ENCODE data around the gene POC1A.

The POC1A gene

DNA sequence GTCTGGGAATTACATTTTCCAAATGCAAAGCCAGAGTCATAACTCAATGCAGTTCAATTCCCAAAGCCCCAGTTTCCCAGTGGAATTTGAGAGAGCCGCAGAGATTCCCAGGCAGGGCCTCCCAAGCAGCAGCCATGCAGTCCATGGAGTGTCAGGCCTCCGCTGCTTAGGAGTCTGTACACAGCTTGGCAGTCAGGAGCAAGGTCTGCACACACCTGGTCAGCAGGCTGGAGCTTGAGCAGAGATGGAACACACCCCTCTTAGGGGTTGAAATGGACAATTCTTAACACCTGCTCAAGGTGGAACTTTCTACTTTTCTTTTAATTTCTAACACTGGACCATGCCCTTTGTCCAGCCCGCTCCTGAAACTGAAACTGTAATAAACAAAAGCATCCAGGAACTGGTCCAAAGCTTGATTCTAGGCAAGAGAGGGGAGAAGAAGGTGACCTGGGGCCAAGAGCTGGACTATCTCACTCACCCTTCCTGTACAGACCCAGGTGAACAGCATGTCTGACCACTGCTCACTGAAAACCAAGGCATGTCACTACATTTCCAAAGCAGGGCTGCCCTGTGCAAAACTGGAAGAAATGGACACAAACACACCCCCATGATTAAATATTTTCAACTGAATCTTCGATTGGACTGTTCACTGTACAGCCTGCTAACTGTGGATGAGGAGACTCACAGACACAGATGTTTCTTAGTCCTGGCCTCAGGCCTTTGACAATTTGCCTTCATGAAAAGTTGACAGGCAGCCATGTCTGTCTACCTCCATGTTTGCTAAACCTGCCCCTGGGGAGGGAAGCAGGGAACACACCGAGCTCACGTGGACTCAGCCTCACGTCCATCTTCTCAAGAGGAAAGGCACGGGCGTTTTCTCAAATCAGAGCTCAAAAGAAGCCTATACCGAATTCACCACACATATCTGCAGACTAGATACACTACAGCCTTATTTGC, 49.3 kb downstream of the POC1A start:
- Histone ChIP-seq H3K4me1 (ENCODE audit: low read length) (no peaks in the 10 kb centered on the region), H3K4me2 (ENCODE audit: low read length) (no peak overlapping the region), H3K27ac (ENCODE audit: low read length) (no peak overlapping the region), H3K4me3 (ENCODE audit: low read length) (no peak overlapping the region), H3K36me3 (replicated peaks; ENCODE audit: low read depth, low read length) (peaks cover 46% of the 10 kb centered on the region), H4K20me1 (ENCODE audit: insufficient read depth, low read length) (no peaks in the 10 kb centered on the region), H3K9ac (ENCODE audit: low read length) (no peak overlapping the region), H3K27me3 (ENCODE audit: low read depth, low read length) (no peaks in the 10 kb centered on the region), H2AFZ (ENCODE audit: low read depth, low read length) (no peak overlapping the region), H3K79me2 (ENCODE audit: low read length) (no peaks in the 10 kb centered on the region), H3K9me3 (ENCODE audit: insufficient read depth, low read length) (peaks cover 6% of the 10 kb centered on the region; the same call in 1 of the 2 replicates)
- TF ChIP-seq, protein P1, sequence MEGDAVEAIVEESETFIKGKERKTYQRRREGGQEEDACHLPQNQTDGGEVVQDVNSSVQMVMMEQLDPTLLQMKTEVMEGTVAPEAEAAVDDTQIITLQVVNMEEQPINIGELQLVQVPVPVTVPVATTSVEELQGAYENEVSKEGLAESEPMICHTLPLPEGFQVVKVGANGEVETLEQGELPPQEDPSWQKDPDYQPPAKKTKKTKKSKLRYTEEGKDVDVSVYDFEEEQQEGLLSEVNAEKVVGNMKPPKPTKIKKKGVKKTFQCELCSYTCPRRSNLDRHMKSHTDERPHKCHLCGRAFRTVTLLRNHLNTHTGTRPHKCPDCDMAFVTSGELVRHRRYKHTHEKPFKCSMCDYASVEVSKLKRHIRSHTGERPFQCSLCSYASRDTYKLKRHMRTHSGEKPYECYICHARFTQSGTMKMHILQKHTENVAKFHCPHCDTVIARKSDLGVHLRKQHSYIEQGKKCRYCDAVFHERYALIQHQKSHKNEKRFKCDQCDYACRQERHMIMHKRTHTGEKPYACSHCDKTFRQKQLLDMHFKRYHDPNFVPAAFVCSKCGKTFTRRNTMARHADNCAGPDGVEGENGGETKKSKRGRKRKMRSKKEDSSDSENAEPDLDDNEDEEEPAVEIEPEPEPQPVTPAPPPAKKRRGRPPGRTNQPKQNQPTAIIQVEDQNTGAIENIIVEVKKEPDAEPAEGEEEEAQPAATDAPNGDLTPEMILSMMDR (IDR thresholded peaks at IDR 0.05; ENCODE audit: low read depth, low read length) = no peak
- no peak for TF ChIP-seq EZH2phosphoT487 (IDR thresholded peaks at IDR 0.05; ENCODE audit: low read depth)

DNA sequence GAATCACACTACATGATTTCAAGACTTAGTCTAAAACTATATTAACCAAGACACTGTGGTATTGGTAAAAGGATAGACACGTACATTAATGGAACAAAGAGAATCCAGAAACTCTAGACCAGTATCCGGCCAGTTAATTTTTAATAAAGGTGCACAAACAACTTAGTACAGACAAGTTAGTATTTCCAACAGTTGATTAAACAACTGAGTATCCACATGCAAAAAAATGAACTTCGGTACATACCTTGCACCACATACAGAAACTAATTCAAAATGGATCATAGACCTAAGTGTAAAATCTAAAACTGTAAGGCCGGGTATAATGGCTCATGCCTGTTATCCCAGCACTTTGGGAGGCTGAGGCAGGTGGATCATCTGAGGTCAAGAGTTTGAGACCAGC, 51.3 kb downstream of the POC1A start:
- Histone ChIP-seq H3K27ac (ENCODE audit: low read length) (no peak overlapping the region), H3K27me3 (ENCODE audit: low read depth, low read length) (no peaks in the 10 kb centered on the region), H3K9me3 (ENCODE audit: insufficient read depth, low read length) (peaks cover 6% of the 10 kb centered on the region; the same call in 1 of the 2 replicates), H3K9ac (ENCODE audit: low read length) (no peak overlapping the region), H3K4me1 (ENCODE audit: low read length) (no peaks in the 10 kb centered on the region), H4K20me1 (ENCODE audit: insufficient read depth, low read length) (no peaks in the 10 kb centered on the region), H3K4me2 (ENCODE audit: low read length) (no peak overlapping the region), H3K79me2 (ENCODE audit: low read length) (no peaks in the 10 kb centered on the region), H2AFZ (ENCODE audit: low read depth, low read length) (no peak overlapping the region), H3K4me3 (ENCODE audit: low read length) (no peak overlapping the region), H3K36me3 (replicated peaks; ENCODE audit: low read depth, low read length) (peaks cover 37% of the 10 kb centered on the region)
- TF ChIP-seq, protein P1 (IDR thresholded peaks at IDR 0.05; ENCODE audit: low read depth, low read length) = no peak
- no peak for TF ChIP-seq EZH2phosphoT487 (IDR thresholded peaks at IDR 0.05; ENCODE audit: low read depth)

- no peak overlapping the region for H2AFZ ChIP-seq (ENCODE audit: low read depth, low read length)
- H3K4me1 ChIP-seq (ENCODE audit: low read length) = no peaks in the 10 kb centered on the region
- no peak overlapping the region for H3K4me2 ChIP-seq (ENCODE audit: low read length)
- no peak overlapping the region for H3K27ac ChIP-seq (ENCODE audit: low read length)
- no peak overlapping the region for H3K4me3 ChIP-seq (ENCODE audit: low read length)
- H3K79me2 ChIP-seq (ENCODE audit: low read length) = no peaks in the 10 kb centered on the region
- H3K36me3 ChIP-seq (replicated peaks; ENCODE audit: low read depth, low read length) = peaks cover 41% of the 10 kb centered on the region
- H3K9me3 ChIP-seq (ENCODE audit: insufficient read depth, low read length) = peaks cover 6% of the 10 kb centered on the region; the same call in 1 of the 2 replicates
- TF ChIP-seq, protein P1 (IDR thresholded peaks at IDR 0.05; ENCODE audit: low read depth, low read length) = no peak
- no peak for TF ChIP-seq EZH2phosphoT487 (IDR thresholded peaks at IDR 0.05; ENCODE audit: low read depth)
- H3K27me3 ChIP-seq (ENCODE audit: low read depth, low read length) = no peaks in the 10 kb centered on the region
- no peaks in the 10 kb centered on the region for H4K20me1 ChIP-seq (ENCODE audit: insufficient read depth, low read length)
- no peak overlapping the region for H3K9ac ChIP-seq (ENCODE audit: low read length)
Observed at GRCh38 chr3:52099001-52099401, 55.2 kb downstream of the POC1A start.

- Histone ChIP-seq H3K9ac (ENCODE audit: low read length) (no peak overlapping the region), H4K20me1 (ENCODE audit: insufficient read depth, low read length) (no peaks in the 10 kb centered on the region), H3K27me3 (ENCODE audit: low read depth, low read length) (no peaks in the 10 kb centered on the region), H3K27ac (ENCODE audit: low read length) (no peak overlapping the region), H3K9me3 (ENCODE audit: insufficient read depth, low read length) (peaks cover 6% of the 10 kb centered on the region; the same call in 1 of the 2 replicates), H3K36me3 (replicated peaks; ENCODE audit: low read depth, low read length) (peaks cover 35% of the 10 kb centered on the region), H3K4me3 (ENCODE audit: low read length) (no peak overlapping the region), H2AFZ (ENCODE audit: low read depth, low read length) (no peak overlapping the region), H3K79me2 (ENCODE audit: low read length) (no peaks in the 10 kb centered on the region), H3K4me1 (ENCODE audit: low read length) (no peaks in the 10 kb centered on the region), H3K4me2 (ENCODE audit: low read length) (no peak overlapping the region)
- TF ChIP-seq, protein P1 (IDR thresholded peaks at IDR 0.05; ENCODE audit: low read depth, low read length) = no peak
- TF ChIP-seq EZH2phosphoT487 (IDR thresholded peaks at IDR 0.05; ENCODE audit: low read depth) = no peak
Observed at GRCh38 chr3:52097851-52098507, 56.2 kb downstream of the POC1A start.
